Coronary artery (tissue), 2 donors: ENCODE data around the gene ARHGAP27.

ENCODE experiments used
- DNase-seq: peaks from one replicate; pipeline ENCODE4 v3.0.0-alpha.2; 2017; ENCODE audit warnings: low spot score
- H3K27ac ChIP-seq, 2 donors: fragments of 200-600 bp; sonication (generic); one replicate each; pipeline ENCODE4 v1.5.1; 2016 to 2019
- H3K4me3 ChIP-seq: fragments of 200-600 bp; sonication (generic); 2 replicates; pipeline ENCODE4 v1.5.1; 2016; ENCODE audit warnings: mild to moderate bottlenecking, moderate library complexity
- CTCF ChIP-seq: fragments of 200-600 bp; sonication (generic); IDR thresholded peaks from one replicate; pipeline ENCODE4 v1.5.1; 2019; ENCODE audit warnings: antibody characterized with exemption

ARHGAP27 gene

GRCh38 chr17:45391918-45392317 lies 40.8 kb downstream of the ARHGAP27 start:
- no peak for TF ChIP-seq CTCF
- no peak for DNase-seq
- H3K27ac ChIP-seq: no peak overlapping the region
- no peak overlapping the region for H3K4me3 ChIP-seq

GRCh38 chr17:45391291-45391690 lies 41.4 kb downstream of the ARHGAP27 start:
- no peak for TF ChIP-seq CTCF
- DNase-seq: no peak
- no peak overlapping the region for H3K27ac ChIP-seq
- no peak overlapping the region for H3K4me3 ChIP-seq

GRCh38 chr17:45389354-45389753 lies 43.3 kb downstream of the ARHGAP27 start:
- Histone ChIP-seq H3K27ac (no peak overlapping the region), H3K4me3 (no peak overlapping the region)
- no peak for TF ChIP-seq CTCF
- no peak for DNase-seq

GRCh38 chr17:45388604-45389325 lies 43.9 kb downstream of the ARHGAP27 start:
- Histone ChIP-seq H3K27ac (no peak overlapping the region), H3K4me3 (no peak overlapping the region)
- no peak for DNase-seq
- no peak for TF ChIP-seq CTCF

- no peak for TF ChIP-seq CTCF
- Histone ChIP-seq H3K4me3 (no peak overlapping the region), H3K27ac (no peak overlapping the region)
- DNase-seq: no peak
These were observed 44.9 kb downstream of the ARHGAP27 start for GRCh38 chr17:45387739-45388138.

GRCh38 chr17:45386178-45386577 lies 46.5 kb downstream of the ARHGAP27 start:
- no peak for DNase-seq
- no peak overlapping the region for H3K27ac ChIP-seq
- no peak overlapping the region for H3K4me3 ChIP-seq
- TF ChIP-seq CTCF: no peak

- peak; percentile 86 for TF ChIP-seq CTCF
- Histone ChIP-seq H3K27ac (no peak overlapping the region), H3K4me3 (no peak overlapping the region)
- peak; percentile 88 for DNase-seq
These were observed 47.2 kb downstream of the ARHGAP27 start for GRCh38 chr17:45385331-45385997.
